ENCODE data around the gene FES. TPM values are rescaled to one million over a fixed set of nuclear protein-coding genes. Genes with fewer than 3 reads are reported as not detected.
"Not testable (repeated sequence)": the region's sequence is repeated elsewhere in the genome, so short reads cannot be mapped to it uniquely, and the experiment has no call there.

The FES gene
- total RNA-seq, 1 experiment from 2014 or later: not detected

DNA sequence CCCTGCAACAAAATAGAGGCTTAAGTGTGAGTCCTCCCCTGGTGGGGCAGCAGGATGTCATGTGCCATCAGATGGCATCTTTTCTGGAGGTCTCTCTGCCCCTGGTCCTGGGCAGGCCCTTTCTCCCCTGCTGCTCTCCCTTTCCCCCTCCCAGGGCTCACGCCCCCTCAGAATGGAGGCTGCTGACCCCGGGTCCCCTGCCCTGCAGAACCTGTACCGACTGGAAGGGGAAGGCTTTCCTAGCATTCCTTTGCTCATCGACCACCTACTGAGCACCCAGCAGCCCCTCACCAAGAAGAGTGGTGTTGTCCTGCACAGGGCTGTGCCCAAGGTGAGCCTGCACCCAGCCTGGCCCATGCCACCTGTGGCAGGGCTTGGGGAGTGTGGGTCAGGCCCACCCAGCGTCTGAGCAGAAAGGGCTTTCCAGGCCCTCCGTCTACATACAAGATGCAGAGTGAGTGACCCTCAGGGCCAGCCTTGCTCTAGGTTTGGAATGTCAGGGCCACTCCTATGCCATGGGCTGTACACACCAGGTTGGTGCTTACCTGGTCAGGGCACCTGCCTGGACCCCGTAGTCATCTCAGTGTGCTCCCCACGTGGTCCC lies 7.1 kb downstream of the FES start:
- no peak for DNase-seq (ENCODE audit: low read depth)

DNA sequence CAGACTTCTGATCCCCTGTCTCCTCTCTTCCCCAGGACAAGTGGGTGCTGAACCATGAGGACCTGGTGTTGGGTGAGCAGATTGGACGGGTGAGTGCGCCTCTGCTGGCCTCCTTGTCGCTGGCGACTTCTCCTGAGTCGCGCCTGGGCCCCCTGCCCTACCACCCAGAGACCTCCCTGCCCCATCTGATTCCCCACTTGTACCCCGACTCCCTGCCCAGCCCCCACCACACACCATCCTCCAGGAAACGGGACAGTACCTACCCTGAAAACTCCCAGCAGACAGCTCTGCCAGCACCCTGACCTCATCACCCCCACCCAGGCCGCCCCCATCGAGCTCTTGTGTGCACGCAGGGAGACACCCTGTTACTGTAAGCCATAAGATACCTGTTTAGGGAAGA lies 7.7 kb downstream of the FES start:
- no peak for DNase-seq (ENCODE audit: low read depth)

DNA sequence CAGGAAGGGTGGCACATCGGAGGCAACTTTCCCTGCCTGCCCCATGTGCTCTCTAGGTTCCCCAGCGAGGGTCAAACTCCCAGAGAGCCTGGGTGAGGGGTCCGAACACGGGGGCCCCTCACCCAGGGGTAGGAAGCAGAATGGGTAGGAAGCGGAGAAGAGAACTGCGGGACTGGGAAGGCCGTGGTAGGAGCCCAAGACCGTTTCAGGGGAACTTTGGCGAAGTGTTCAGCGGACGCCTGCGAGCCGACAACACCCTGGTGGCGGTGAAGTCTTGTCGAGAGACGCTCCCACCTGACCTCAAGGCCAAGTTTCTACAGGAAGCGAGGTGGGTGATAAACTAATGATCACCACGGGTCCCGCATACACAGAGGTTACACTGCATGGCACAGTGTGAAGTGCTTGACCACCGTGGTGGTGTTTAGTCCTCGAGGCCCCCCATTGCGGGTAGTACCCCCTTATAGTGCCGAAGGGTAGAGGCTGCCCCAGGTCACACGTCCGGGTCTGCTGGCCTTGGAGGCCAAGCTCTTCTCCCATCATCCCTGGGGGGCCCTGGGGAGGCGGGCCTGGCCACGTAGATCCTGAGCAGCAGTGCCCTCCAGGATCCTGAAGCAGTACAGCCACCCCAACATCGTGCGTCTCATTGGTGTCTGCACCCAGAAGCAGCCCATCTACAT lies 8.3 kb downstream of the FES start:
- DNase-seq (ENCODE audit: low read depth): no peak

DNA sequence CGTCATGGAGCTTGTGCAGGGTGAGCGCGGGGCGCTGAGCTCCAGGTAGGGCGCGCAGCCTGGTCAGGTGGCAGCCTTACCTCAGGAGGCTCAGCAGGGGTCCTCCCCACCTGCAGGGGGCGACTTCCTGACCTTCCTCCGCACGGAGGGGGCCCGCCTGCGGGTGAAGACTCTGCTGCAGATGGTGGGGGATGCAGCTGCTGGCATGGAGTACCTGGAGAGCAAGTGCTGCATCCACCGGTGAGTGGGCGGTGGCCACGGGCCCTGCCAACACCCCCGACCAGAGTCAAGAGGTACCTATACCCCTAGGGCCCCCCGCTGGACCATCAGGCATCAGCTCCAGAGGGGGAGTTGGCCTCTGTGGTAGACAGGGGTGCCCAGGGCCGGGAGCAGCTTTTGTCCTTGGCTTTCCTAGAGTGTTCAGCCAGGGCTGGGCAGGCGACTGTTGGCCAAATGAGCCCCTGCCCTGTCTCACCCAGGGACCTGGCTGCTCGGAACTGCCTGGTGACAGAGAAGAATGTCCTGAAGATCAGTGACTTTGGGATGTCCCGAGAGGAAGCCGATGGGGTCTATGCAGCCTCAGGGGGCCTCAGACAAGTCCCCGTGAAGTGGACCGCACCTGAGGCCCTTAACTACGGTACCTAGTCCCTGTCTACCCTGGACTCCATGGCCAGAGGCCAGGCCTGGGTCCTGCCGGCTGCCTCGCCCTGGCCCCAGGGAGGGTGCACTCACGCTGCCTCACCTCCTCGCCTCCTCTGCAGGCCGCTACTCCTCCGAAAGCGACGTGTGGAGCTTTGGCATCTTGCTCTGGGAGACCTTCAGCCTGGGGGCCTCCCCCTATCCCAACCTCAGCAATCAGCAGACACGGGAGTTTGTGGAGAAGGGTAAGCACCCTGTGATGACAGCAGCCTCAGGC lies 9.1 kb downstream of the FES start:
- DNase-seq (ENCODE audit: low read depth): no peak

DNA sequence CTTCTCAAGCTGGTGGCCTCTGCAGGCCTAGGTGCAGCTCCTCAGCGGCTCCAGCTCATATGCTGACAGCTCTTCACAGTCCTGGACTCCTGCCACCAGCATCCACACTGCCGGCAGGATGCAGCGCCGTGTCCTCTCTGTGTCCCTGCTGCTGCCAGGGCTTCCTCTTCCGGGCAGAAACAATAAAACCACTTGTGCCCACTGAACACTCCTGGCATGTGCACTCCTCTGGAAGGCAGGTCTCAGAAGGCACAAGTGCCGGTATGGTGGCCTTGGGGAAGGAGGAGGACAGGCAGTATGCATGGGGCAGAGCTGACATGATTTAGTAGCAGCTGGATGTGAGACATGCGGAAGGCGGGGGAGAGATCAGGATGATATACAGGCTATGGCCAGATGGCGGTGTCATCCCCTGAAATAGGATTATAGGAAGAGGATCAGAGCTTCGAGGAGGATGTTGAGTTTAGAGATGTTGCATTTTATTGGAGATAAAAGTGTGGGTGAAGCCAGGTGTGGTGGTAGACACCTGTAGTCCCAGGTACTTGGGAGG lies 11.3 kb downstream of the FES start:
- no peak for DNase-seq (ENCODE audit: low read depth)

DNA sequence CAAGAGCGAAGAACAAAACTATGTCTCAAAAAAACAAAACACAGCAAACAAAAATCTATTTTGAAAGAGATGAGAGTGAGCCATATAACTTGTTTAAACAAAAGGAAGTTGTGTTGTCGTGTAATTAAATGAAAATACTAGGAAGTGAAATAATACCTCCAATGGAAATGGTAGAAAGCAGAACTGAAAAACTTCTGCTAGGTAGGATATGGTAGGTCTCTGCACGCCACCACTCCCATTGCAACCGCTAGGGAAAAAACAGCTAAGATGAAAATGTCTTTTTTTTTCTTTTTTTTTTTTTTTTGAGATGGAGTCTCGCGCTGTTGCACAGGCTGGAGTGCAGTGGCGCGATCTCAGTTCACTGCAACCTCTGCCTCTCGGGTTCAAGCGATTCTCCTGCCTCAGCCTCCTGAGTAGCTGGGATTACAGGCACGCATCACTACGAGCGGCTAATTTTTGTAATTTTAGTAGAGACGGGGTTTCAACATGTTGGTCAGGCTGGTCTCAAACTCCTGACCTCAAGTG lies 12.9 kb downstream of the FES start:
- DNase-seq (ENCODE audit: low read depth): not testable (repeated sequence)

DNA sequence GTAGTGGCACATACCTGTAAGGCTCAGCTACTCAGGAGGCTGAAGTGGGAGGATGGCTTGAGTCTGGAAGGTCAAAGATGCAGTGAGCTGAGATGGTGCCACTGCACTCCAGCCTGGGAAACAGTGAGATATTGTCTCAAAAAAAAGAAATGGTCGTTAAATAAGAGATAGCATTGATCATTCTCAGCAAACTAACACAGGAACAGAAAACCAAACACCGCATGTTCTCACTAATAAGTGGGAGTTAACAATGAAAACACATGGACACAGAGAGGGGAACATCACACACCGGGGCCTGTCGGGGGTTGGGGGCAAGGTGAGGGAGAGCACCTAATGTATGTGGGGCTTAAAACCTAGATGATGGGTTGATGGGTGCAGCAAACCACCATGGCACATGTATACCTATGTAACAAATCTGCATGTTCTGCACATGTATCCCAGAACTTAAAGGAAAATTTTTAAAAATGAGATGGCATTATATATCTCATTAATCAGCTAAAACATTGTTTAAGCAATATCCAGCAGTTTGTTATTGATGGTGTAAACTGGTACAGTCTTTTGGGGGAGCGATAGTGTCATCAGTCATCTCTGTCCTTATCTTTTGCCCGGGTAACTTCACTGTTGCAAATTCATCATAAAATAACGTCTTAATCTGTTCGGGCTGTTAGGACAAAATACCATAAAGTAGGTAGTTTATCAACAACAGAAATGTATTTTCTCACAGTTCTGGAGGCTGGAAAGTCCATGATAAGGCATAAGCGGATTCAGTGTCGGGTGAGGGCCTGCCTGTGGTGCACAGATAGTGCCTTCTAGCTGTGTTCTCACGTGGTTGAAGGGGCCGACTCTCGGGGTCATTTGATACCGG lies 17.1 kb downstream of the FES start:
- DNase-seq (ENCODE audit: low read depth): no peak

DNA sequence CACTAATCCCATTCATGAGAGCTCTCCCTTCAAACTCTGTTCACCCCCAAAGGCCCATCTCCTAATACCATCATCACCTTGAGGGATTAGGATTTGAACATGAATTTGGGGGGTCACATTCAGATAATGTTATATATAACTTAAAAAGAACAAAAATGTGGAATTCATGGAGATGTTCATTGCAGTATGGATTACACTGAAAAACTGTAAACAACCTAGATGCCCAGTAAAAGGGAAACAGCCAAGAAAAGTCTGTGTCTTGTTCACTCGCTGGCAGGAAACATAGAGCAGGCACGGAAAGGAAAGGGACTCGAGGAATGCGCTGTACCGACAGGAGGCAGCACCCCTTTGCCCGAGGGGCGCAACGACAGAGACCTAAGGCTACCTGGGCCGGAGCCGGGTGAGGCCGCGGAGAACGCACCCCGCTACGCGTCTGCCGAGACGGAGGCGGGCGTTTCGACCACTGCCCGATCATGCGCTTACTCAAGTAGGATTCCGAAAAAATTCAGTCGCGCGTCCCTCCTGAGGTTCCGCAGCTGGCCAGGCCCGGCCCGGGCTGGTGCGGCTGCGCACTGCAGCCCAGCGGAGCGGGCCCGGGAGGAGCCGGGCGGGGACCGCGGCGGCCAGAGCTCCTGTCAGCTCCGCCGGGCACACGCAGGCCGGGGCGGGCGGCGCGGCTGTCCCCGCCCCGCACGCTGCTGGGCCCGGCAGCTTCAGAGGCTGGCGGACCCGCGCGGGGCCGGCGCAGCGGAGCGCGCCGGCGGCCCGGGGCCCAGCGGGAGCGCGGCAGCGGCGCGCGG lies 17.9 kb downstream of the FES start:
- peak; percentile 75 for DNase-seq (ENCODE audit: low read depth)

DNA sequence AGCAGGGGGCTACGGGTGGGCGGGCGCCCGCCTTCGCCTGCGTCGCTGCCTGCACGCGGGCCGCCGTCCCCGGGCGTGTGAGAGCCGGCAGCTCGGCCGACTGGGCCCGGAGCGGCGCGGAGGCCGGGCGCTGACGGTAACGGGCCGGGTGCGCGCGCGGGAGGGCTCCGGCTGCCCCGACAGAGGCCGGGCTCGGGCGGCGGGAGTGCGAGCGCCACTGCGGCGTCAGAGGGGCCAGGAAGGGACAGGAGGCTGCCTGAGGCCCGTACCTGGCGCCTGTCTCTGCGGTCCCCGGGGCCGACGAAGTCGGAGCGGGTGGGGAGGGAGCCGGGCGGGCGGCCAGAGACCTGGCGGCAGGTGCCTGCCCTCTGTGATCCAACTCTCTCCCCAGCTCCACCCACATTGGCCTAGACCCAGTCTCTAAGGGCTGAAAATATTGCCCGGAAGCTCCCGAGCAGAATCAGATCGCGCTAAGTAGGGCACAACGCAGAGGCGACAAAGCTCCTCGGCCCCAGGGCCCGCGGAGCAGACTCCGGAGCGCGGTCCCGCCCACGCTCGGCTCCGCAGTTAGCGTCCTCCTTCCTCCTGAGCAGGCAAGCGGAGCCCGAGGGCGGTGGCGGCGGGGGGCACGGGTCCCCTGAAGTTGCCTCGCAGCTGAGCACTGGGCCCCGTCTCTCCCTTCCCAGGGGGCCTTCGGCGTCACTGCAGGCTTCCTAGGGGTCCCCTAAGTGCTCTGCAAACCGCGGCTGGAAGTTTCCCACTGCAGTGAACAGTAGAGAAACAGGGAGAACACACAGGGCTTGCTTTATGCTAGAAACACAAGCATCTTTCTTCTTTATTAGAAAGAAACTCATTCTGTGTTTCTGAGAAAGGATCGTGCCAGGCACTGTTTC lies 18.8 kb downstream of the FES start, which contains the start of gene MAN2A2:
Gene MAN2A2 (plus strand): TSS at position 463 of the 893 bp plus-strand sequence. CDS start 906 bp downstream, outside the sequence.
- DNase-seq (ENCODE audit: low read depth): peak; percentile 54

DNA sequence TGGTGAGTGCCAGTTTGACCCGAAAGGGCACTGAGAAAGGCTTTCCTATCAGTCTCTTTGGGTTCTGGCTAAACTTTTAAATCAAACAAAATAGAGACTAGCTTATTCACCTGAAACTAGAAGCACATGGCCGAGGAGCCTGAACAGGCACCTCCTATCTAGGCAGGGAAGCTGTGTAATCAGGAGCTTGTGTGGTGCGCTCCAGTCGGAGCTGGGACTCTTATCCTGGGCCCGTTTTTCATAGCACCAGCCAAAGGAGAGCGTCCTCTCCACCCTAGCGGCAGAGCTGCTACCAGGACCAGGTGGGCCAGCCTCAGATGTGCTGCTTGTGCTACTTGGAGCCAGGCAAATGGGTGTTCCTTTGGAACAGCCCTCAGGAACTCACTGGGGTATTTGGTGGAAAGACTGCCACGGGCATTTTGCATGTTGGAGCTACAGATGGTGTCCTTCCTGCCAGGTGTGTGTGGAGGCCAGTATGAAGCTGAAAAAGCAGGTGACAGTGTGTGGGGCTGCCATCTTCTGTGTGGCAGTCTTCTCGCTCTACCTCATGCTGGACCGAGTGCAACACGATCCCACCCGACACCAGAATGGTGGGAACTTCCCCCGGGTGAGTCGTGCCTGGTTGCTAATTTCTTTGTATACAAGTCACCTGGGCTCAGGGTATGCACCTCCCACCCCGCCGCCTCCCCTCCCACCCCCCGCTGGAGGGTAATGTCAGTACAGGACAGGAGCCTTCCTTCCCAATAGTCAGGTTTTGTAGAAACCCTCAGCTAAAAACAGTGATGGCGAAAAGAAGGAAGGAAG lies 19.6 kb downstream of the FES start:
- DNase-seq (ENCODE audit: low read depth): no peak

DNA sequence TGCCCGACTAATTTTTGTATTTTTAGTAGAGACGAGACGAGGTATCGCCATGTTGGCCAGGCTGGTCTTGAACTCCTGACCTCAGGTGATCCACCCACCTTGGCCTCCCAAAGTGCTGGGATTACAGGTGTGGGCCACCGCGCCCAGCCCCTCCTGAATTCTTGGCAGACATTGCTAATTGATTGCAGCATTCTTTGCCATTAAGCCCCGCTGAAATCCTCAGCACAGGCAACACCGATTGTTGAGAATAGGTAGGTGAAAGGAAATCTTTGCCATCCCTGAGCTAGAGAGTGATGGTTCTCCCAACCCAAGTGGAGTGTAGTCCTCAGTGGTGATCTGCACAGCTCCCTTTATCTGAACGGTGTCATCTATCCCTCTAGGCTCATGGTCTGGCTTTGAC lies 20.4 kb downstream of the FES start:
- DNase-seq (ENCODE audit: low read depth): no peak

DNA sequence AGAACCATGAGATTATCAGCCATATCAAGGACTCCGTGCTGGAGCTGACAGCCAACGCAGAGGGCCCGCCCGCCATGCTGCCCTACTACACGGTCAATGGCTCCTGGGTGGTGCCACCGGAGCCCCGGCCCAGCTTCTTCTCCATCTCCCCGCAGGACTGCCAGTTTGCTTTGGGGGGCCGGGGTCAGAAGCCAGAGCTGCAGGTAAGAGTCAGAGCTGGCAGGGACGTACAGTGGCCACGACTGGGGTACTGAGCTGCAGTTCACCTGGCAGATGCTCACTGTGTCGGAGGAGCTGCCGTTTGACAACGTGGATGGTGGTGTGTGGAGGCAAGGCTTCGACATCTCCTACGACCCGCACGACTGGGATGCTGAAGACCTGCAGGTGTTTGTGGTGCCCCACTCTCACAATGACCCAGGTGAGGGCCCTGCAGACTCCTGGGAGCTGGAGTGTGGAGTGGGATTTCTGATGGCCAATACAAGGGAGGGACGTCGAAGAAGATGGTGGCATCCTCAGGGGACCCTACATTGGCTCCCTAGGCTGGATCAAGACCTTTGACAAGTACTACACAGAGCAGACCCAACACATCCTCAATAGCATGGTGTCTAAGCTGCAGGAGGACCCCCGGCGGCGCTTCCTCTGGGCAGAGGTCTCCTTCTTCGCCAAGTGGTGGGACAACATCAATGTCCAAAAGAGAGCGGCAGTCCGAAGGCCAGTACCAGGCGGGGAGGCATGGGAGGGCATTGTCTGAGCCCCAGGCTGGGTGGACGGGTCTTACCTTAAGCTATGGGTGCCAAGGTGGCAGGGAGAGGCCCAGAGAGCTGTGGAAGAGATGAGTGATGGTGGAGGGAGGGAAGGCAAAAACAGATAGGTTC lies 21.2 kb downstream of the FES start:
- no peak for DNase-seq (ENCODE audit: low read depth)

DNA sequence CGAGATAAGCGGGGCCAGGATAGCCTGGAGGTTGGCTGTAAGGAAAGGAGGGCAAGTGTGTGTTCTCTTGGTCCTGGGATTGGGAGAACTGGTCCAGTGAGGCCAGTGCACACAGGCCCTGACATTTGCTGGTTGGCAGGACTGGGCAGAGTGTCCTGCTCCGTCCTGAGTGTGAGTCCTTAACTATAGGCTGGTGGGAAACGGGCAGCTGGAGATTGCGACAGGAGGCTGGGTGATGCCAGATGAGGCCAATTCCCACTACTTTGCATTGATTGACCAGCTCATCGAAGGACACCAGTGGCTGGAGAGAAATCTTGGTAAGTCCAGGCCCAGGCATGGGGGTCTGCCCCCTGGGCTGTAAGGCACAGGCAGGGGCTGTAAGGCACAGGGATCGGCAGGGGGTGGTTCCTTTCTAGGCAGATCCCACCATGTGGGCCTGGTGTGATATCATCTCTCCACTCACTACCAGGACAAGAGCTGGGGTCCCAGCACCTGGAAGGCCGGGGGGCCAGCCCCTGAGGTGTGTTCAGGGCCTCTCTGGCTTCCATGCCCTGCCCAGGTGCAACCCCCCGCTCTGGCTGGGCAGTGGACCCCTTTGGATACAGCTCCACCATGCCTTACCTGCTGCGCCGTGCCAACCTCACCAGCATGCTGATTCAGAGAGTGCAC lies 22.0 kb downstream of the FES start:
- DNase-seq (ENCODE audit: low read depth): no peak

DNA sequence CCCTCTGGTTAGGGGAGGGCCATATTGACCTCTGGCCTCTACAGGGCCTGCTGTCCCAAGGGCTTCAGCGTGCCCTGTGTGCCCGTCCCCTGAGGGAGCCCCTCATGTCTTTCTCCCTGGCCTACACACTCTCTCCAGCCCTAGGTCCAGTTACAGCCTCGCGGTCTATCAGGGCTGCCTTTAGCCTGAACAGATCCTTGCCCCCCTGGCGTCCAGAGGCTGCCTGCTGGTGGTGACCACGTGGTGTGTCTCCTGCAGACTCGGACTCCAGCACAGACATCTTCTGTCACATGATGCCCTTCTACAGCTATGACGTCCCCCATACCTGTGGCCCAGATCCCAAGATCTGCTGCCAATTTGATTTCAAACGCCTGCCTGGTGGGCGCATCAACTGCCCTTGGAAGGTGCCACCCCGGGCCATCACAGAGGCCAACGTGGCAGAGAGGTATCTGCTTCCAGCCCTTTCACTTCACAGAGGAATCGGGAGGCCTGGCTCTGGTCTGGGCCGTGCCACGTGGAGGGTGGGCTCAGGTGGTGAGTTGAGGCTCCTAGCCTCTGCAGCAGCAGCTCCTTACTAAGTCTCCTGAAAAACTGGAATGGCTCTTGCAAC lies 22.9 kb downstream of the FES start:
- no peak for DNase-seq (ENCODE audit: low read depth)

DNA sequence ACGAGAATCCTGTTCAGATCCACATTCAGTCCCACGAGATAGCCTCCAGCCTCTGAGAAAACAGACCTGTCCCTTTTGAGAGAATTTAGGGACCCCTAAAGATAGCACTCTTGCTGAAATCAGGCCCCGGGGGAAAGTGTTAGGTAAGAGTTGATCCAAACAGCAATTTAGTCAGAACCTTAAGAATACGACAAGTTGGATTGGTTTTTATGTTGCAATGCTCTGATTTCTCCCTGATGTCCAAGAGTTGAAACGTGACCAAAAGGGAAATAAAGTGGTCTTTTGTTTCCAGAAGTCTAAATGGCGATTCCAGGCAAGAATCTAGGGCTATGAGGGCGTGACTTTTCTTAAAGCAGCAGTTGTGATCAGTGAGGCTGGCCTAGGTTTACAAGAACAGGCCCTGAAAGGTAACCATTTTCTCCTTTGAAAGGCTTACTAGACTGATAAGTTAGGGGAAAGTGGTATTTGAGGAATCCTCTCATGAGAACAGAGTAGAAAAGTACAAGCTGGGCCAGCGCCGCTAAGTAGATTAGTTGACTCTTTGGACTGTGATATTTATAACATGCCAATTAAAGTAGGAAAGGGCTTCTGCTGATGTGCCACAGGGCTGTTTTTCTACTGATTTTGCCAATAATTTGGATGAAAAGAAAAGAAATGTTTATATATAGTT lies 23.7 kb downstream of the FES start:
- DNase-seq (ENCODE audit: low read depth): no peak

DNA sequence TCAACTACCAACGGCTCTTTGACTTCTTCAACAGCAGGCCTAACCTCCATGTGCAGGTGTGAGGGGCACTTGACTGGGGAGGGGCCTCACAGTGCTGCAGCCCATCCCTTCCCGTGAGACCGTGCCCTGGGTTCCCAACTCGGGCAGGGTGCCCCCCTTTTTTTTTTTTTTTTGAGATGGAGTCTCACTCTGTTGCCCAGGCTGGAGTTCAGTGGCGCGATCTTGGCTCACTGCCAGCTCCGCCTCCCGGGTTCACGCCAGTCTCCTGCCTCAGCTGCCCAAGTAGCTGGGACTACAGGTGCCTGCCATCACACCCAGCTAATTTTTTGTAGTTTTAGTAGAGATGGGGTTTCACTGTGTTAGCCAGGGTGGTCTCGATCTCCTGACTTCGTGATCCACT lies 25.1 kb downstream of the FES start:
- not testable (repeated sequence) for DNase-seq (ENCODE audit: low read depth)
